Osteocyte (in vitro differentiated cells): ENCODE measurements around the gene ID1. TPM values are rescaled to one million over a fixed set of nuclear protein-coding genes. Genes with fewer than 3 reads are reported as not detected.

Experiments used
- DNase-seq: peaks from one replicate; pipeline ENCODE4 v3.0.0; 2021; ENCODE audit warnings: mixed read lengths; ENCODE audit not compliant: unreplicated experiment; ENCODE audit errors: extremely low spot score
- H3K27ac Mint-ChIP-seq: one replicate; pipeline ENCODE4 v1.8.0; 2021; ENCODE audit warnings: mild to moderate bottlenecking, mixed read lengths; ENCODE audit not compliant: unreplicated experiment
- H3K27me3 Mint-ChIP-seq: one replicate; pipeline ENCODE4 v1.8.0; 2021; ENCODE audit warnings: mixed read lengths; ENCODE audit not compliant: unreplicated experiment
- H3K36me3 Mint-ChIP-seq: one replicate; pipeline ENCODE4 v1.8.0; 2021; ENCODE audit warnings: mixed read lengths; ENCODE audit not compliant: unreplicated experiment
- H3K4me1 Mint-ChIP-seq: one replicate; pipeline ENCODE4 v1.8.0; 2021; ENCODE audit warnings: mixed read lengths; ENCODE audit not compliant: unreplicated experiment
- H3K4me3 Mint-ChIP-seq: one replicate; pipeline ENCODE4 v1.8.0; 2021; ENCODE audit warnings: mild to moderate bottlenecking, moderate library complexity, mixed read lengths; ENCODE audit not compliant: unreplicated experiment
- H3K9me3 Mint-ChIP-seq: one replicate; pipeline ENCODE4 v1.8.0; 2021; ENCODE audit warnings: mixed read lengths; ENCODE audit not compliant: unreplicated experiment
- CTCF ChIP-seq: fragments of 200-600 bp; sonication (generic); IDR thresholded peaks from 2 replicates; pipeline ENCODE4 v1.5.0; 2021; ENCODE audit warnings: antibody characterized with exemption, mild to moderate bottlenecking, moderate library complexity
- total RNA-seq: library from RNA; stranded (reverse); gene quantifications from 2 replicates; pipeline ENCODE4 v1.2.1, GENCODE V29; 2021

ID1 gene
- total RNA-seq, 1 donor from 2014 or later: 8.2 TPM

DNA sequence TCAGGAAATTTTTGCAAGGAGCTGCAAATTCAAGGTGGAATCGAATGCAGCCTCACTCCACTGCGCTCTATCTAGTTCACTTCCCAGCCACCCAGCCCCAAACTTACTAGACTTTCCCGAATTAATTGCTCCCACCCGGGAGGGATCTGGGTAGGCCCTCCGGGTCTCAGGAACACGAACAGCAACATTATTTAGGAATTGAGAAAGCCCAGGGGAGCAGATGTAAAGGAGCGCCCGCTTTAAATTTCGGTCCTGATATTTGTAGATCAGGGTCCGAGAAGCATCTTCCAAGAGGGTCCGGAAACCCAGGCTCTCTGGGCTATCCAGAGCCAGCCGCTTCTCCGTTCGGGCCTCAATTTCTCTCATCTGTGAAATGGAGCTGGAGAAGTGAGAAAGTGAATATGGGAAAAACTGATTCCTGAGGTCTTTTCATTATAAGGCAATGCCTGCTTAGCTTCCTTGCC, 490 bp upstream of the ID1 start:
- no peaks in the 10 kb centered on the region for H3K9me3 Mint-ChIP-seq
- peaks cover 50% of the 10 kb centered on the region for H3K4me1 Mint-ChIP-seq

GRCh38 chr20:31605902-31606803, 1.1 kb downstream of the ID1 start:
- Mint-ChIP-seq H3K4me3 (peak overlapping the region; percentile 94), H3K4me1 (peaks cover 50% of the 10 kb centered on the region), H3K27me3 (no peaks in the 10 kb centered on the region), H3K27ac (peak overlapping the region; percentile 60), H3K9me3 (no peaks in the 10 kb centered on the region), H3K36me3 (no peaks in the 10 kb centered on the region)
- no peak for DNase-seq
- TF ChIP-seq CTCF: no peak

More for the DNA sequence above, 490 bp upstream of the ID1 start:
- no peaks in the 10 kb centered on the region for H3K36me3 Mint-ChIP-seq
- H3K27me3 Mint-ChIP-seq: no peaks in the 10 kb centered on the region
- peak overlapping the region; percentile 94 for H3K4me3 Mint-ChIP-seq
- DNase-seq: no peak
- TF ChIP-seq CTCF: no peak
- peak overlapping the region; percentile 82 for H3K27ac Mint-ChIP-seq

DNA sequence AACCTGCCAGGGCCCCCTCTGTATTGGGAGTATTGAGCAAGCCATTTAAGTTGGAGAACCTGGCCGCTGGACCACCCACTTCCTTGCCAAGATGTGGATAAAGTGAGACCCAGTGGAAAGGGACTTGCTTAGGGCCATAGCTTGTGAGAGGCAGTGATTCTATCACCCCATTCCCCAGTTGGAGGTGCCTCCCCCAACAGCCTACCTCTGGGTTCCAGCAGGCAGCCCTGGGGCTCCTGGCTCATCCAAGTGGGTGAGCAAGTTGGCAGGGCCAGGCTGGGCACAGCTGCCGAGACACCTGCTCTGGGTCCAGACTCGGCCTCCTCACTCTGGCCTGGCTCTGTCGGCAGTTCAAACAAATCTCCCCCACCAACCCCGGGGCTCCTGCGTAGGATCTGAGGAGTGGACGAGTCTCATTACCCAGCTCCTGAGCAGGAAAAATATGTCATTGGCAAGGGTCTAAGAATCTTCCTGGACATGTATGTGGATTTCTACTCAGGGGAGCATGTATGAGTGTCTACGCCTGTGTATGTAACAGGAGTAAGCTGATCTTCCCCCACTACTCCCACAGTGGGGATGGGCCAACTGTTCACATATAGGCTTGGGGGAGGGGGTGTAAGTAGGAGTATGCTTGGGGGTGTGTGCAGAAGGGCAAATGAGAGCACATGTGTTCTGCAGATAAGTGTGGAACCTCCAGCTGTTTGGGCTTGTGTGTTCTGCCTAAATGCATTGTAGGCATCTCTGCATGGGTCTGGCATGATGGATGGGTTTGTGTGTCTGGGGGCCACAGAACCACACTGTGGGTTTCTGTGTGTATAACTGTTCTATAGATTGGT, 1.9 kb downstream of the ID1 start:
- TF ChIP-seq CTCF: no peak
- Mint-ChIP-seq H3K4me3 (peak overlapping the region; percentile 40), H3K4me1 (peaks cover 50% of the 10 kb centered on the region), H3K27ac (no peak overlapping the region), H3K9me3 (no peaks in the 10 kb centered on the region), H3K36me3 (no peaks in the 10 kb centered on the region), H3K27me3 (no peaks in the 10 kb centered on the region)
- no peak for DNase-seq

GRCh38 chr20:31607640-31608250, 2.7 kb downstream of the ID1 start:
- H3K9me3 Mint-ChIP-seq: no peaks in the 10 kb centered on the region
- no peak for DNase-seq
- H3K27me3 Mint-ChIP-seq: no peaks in the 10 kb centered on the region
- no peaks in the 10 kb centered on the region for H3K36me3 Mint-ChIP-seq
- no peak overlapping the region for H3K27ac Mint-ChIP-seq
- TF ChIP-seq CTCF: no peak
- no peak overlapping the region for H3K4me3 Mint-ChIP-seq
- peaks cover 45% of the 10 kb centered on the region for H3K4me1 Mint-ChIP-seq
